IMR-90 (cell line): ENCODE results near the gene COL12A1. TPM values are rescaled to one million over a fixed set of nuclear protein-coding genes. Genes with fewer than 3 reads are reported as not detected.
A peak's percentile ranks its signal among the peaks of the same experiment; 100 is the strongest.

Experiments
- ATAC-seq: fragments of 200-7000 bp; cut with Tn5 transposase; 2 replicates; pipeline ENCODE4 v1.9.1; 2020; ENCODE audit warnings: low read depth, mild to moderate bottlenecking, moderate library complexity
- BruUV-seq: library from RNA; stranded (reverse); fragments of 400-500 nt; replicated peaks from 2 replicates; lab custom pipeline; 2021; lab: Mats Ljungman, UMichigan
- CTCF ChIA-PET: fragments of 300-600 bp; formaldehyde crosslinking; extraction: SDS; loops from one replicate; lab custom pipeline; 2021; ENCODE audit warnings: antibody characterized with exemption; lab: Yijun Ruan, JAX
- POLR2A ChIA-PET: fragments of 300-600 bp; sonication (Branson Sonifier 250); formaldehyde crosslinking; loops from one replicate; lab custom pipeline; 2022; ENCODE audit warnings: antibody characterized with exemption; ENCODE audit not compliant: unreplicated experiment; lab: Charles Lee
- DNase-seq: peaks from one replicate; pipeline ENCODE4 v3.0.0; 2013
- H2AFZ ChIP-seq: replicated peaks from 2 replicates; pipeline ENCODE3; 2013; ENCODE audit warnings: low read length, mild to moderate bottlenecking; ENCODE audit not compliant: poor library complexity
- H2AK5ac ChIP-seq: 2 replicates; pipeline ENCODE4 v1.6.1; 2013; ENCODE audit warnings: low read depth, low read length, inconsistent platforms
- H2AK9ac ChIP-seq: replicated peaks from 2 replicates; pipeline ENCODE3; 2013; ENCODE audit warnings: mild to moderate bottlenecking, low read depth, low read length, moderate library complexity; ENCODE audit not compliant: poor library complexity
- H2BK120ac ChIP-seq: 2 replicates; pipeline ENCODE4 v1.6.1; 2013; ENCODE audit warnings: low read depth, low read length, inconsistent platforms
- H2BK15ac ChIP-seq: 3 replicates; pipeline ENCODE4 v1.6.1; 2013; ENCODE audit warnings: low read depth, low read length, inconsistent platforms
- H2BK20ac ChIP-seq: 2 replicates; pipeline ENCODE4 v1.6.1; 2013; ENCODE audit warnings: low read depth, mild to moderate bottlenecking, inconsistent platforms, low read length, moderate library complexity
- H2BK5ac ChIP-seq: 2 replicates; pipeline ENCODE4 v1.6.1; 2013; ENCODE audit warnings: mild to moderate bottlenecking, low read depth, low read length, inconsistent platforms; ENCODE audit not compliant: poor library complexity, severe bottlenecking
- H3K14ac ChIP-seq: replicated peaks from 2 replicates; pipeline ENCODE4 v1.6.1; 2013; ENCODE audit warnings: low read depth, low read length, inconsistent platforms
- H3K18ac ChIP-seq: 2 replicates; pipeline ENCODE4 v1.6.1; 2013; ENCODE audit warnings: low read depth, low read length, control low read depth
- H3K23ac ChIP-seq: 2 replicates; pipeline ENCODE4 v1.6.1; 2013; ENCODE audit warnings: low read depth, low read length, inconsistent platforms
- H3K27ac ChIP-seq: 2 replicates; pipeline ENCODE4 v1.5.1; 2013; ENCODE audit warnings: mild to moderate bottlenecking, control low read depth, low read length; ENCODE audit not compliant: insufficient read depth
- H3K27me3 ChIP-seq: 2 replicates; pipeline ENCODE4 v1.6.1; 2013; ENCODE audit warnings: low read length; ENCODE audit not compliant: control insufficient read depth, insufficient read depth
- H3K36me3 ChIP-seq: 2 replicates; pipeline ENCODE4 v1.6.1; 2013; ENCODE audit warnings: low read length, mixed read lengths; ENCODE audit not compliant: control insufficient read depth, insufficient read depth
- H3K4ac ChIP-seq: 2 replicates; pipeline ENCODE4 v1.6.1; 2013; ENCODE audit warnings: low read depth, low read length, inconsistent platforms
- H3K4me1 ChIP-seq: 2 replicates; pipeline ENCODE4 v1.6.1; 2013; ENCODE audit warnings: low read length, mixed read lengths; ENCODE audit not compliant: control insufficient read depth, insufficient read depth
- H3K4me2 ChIP-seq: 2 replicates; pipeline ENCODE4 v1.6.1; 2013; ENCODE audit warnings: low read depth, mild to moderate bottlenecking, control low read depth, low read length, moderate library complexity
- H3K4me3 ChIP-seq: 2 replicates; pipeline ENCODE4 v1.5.1; 2013; ENCODE audit warnings: low read depth, mild to moderate bottlenecking, control low read depth, low read length, moderate library complexity; ENCODE audit not compliant: insufficient read depth
- H3K56ac ChIP-seq: 2 replicates; pipeline ENCODE4 v1.6.1; 2013; ENCODE audit warnings: low read length, inconsistent platforms; ENCODE audit not compliant: insufficient read depth; ENCODE audit errors: extremely low read depth
- H3K79me1 ChIP-seq, 2 experiments: 2 replicates each; pipeline ENCODE4 v1.6.1; 2013; ENCODE audit warnings: low read length in 2 of 2, inconsistent platforms in 1 of 2, low read depth in 1 of 2
- H3K9ac ChIP-seq: 2 replicates; pipeline ENCODE4 v1.6.1; 2013; ENCODE audit warnings: low read depth, low read length, control low read depth
- H3K9me1 ChIP-seq: 2 replicates; pipeline ENCODE4 v1.6.1; 2013; ENCODE audit warnings: low read length, inconsistent platforms; ENCODE audit not compliant: insufficient read depth
- H3K9me3 ChIP-seq: 2 replicates; pipeline ENCODE4 v1.6.1; 2013; ENCODE audit warnings: low read length; ENCODE audit not compliant: control insufficient read depth, insufficient read depth
- H4K20me1 ChIP-seq: 2 replicates; pipeline ENCODE4 v1.6.1; 2013; ENCODE audit warnings: low read length, inconsistent platforms; ENCODE audit not compliant: insufficient read depth
- H4K5ac ChIP-seq: 2 replicates; pipeline ENCODE4 v1.6.1; 2013; ENCODE audit warnings: mild to moderate bottlenecking, low read depth, low read length, control low read depth
- H4K8ac ChIP-seq, 2 experiments: 2 replicates each; pipeline ENCODE4 v1.6.1; 2013; ENCODE audit warnings: low read depth in 2 of 2, low read length in 2 of 2, control low read depth in 1 of 2, inconsistent platforms in 1 of 2
- H4K91ac ChIP-seq: 2 replicates; pipeline ENCODE4 v1.6.1; 2013; ENCODE audit warnings: low read depth, low read length, inconsistent platforms; ENCODE audit not compliant: insufficient read depth
- CHD1 ChIP-seq: IDR thresholded peaks from 2 replicates; pipeline ENCODE4 v1.6.1; 2012; ENCODE audit warnings: low read depth, low read length, improper control_type of control experiment
- WGBS, 2 experiments: methylation state at CpG; one replicate each; pipeline versions ENCODE4 v1.1.5 to v1.1.7; 2013; ENCODE audit warnings: missing lambda C conversion rate in 2 of 2; ENCODE audit not compliant: insufficient read length in 1 of 2; ENCODE audit errors: extremely low coverage in 2 of 2; 5-methylcytosine and 5-hydroxymethylcytosine counted together
- dilution Hi-C: fragments of 300-500 bp; cut with HindIII; formaldehyde crosslinking; loops from one replicate; pipeline ENCODE4 v1.14.3; 2018; ENCODE audit warnings: low sequenced_read_pairs; ENCODE audit not compliant: unreplicated experiment
- in situ Hi-C: fragments of 300-500 bp; cut with MboI; formaldehyde crosslinking; loops from 3 replicates; pipeline ENCODE4 v1.14.3; 2019; ENCODE audit warnings: low sequenced_read_pairs, inconsistent platforms, mixed read lengths
- intact Hi-C: fragments of 100-400 bp; cut with micrococcal nuclease; formaldehyde crosslinking; loops from 2 replicates; pipeline ENCODE4 v1.10.0; 2022
- polyA plus RNA-seq, 3 experiments: library from polyadenylated mRNA; depleted of rRNA; stranded (reverse); fragments of >200 nt; gene quantifications; 2 replicates each; pipeline ENCODE4 v1.2.3, GENCODE V29; 2012; ENCODE audit warnings: low replicate concordance in 1 of 3
- total RNA-seq: library from RNA; depleted of rRNA; stranded (reverse); fragments of >200 nt; gene quantifications from 2 replicates; pipeline ENCODE4 v1.2.3, GENCODE V29; 2012
- TF ChIP-seq, protein P1 (sequence below): conservative IDR thresholded peaks from 2 replicates; pipeline ENCODE4 v1.5.1; 2012; ENCODE audit warnings: mild to moderate bottlenecking, low read depth, low read length, improper control_type of control experiment

The COL12A1 gene
- total and polyA plus RNA-seq, 2 of the 4 experiments (the other 2 are of a cell fraction), result 350 to 452 TPM

DNA sequence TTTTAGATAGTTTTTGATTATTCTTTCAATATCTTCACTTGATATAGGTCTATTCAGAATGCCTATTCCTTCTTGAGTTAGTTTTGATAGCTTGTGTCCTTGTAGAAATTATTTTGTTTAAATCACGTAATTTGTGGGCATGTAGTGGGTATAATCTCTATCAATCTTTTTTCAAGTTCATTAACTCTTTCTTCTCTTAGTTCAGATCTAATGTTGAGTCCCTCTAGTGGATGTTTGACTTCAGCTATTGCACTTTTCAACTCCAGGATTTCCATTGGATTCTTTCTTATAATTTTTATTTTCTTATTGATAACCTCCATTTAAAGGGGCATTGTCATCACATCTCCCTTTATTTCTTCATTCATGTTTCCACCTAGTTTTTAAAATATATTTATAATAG, 135.6 kb downstream of the COL12A1 start:
- Histone ChIP-seq H3K9ac (no peak overlapping the region), H3K4me1 (no peaks in the 10 kb centered on the region), H3K79me1 (no peaks in the 10 kb centered on the region), H4K91ac (no peak overlapping the region), H2BK20ac (no peak overlapping the region), H3K27me3 (no peaks in the 10 kb centered on the region), H4K8ac (no peak overlapping the region), H2BK120ac (no peak overlapping the region), H3K4me3 (no peak overlapping the region), H2AK9ac (no peak overlapping the region), H3K27ac (no peak overlapping the region), H3K23ac (no peak overlapping the region), H3K56ac (no peak overlapping the region), H2AK5ac (no peak overlapping the region), H3K9me3 (no peaks in the 10 kb centered on the region), H3K9me1 (no peaks in the 10 kb centered on the region), H2BK15ac (no peak overlapping the region), H3K18ac (no peak overlapping the region), H3K4ac (no peak overlapping the region), H4K5ac (no peak overlapping the region), H2BK5ac (no peak overlapping the region), H2AFZ (no peak overlapping the region), H3K14ac (no peak overlapping the region), H3K36me3 (no peaks in the 10 kb centered on the region), H4K20me1 (no peaks in the 10 kb centered on the region), H3K4me2 (no peak overlapping the region)
- ChIA-PET POLR2A (no interaction called here), CTCF (no interaction called here)
- TF ChIP-seq, protein P1, sequence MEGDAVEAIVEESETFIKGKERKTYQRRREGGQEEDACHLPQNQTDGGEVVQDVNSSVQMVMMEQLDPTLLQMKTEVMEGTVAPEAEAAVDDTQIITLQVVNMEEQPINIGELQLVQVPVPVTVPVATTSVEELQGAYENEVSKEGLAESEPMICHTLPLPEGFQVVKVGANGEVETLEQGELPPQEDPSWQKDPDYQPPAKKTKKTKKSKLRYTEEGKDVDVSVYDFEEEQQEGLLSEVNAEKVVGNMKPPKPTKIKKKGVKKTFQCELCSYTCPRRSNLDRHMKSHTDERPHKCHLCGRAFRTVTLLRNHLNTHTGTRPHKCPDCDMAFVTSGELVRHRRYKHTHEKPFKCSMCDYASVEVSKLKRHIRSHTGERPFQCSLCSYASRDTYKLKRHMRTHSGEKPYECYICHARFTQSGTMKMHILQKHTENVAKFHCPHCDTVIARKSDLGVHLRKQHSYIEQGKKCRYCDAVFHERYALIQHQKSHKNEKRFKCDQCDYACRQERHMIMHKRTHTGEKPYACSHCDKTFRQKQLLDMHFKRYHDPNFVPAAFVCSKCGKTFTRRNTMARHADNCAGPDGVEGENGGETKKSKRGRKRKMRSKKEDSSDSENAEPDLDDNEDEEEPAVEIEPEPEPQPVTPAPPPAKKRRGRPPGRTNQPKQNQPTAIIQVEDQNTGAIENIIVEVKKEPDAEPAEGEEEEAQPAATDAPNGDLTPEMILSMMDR, result 0 out of 2 replicates have a peak, but pooled peaks have one; percentile 8
- TF ChIP-seq CHD1, result no peak
- intact Hi-C loops (no loop called here), in situ Hi-C loops (no loop called here), dilution Hi-C loops (no loop called here)
- WGBS, 2 experiments, result no CpG with 5 or more reads among the region's 1 CpG
- DNase-seq (no peak), ATAC-seq (no peak)
- no TSS peak for BruUV-seq
